ENCODE measurements around the gene IL1A.

The IL1A gene

DNA sequence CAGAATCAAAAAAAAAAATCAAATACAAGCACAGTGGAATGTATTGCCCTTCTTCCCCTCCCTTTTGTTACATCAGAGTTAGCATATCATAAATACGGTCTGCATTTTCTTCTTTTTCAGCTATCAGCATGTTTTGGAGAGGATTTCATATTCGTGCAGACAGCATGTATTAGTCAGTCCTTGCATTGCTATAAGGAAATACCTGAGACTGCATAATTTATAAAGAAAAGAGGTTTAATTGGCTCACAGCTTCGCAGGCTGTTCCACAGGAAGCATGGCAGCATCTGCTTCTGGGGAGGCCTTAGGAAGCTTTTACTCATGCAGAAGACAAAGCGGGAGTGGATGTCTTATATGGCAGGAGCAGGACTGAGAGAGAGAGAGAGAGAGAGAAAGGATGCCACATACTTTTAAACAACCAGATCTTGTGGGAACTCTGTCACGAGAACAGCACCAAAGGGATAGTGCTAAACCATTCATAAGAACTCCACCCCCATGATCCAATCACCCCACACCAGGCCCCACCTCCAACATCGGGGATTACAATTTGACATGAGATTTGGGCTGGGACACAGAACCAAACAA is 43.4 kb upstream of the IL1A start:
- Histone ChIP-seq H3K27ac (no peak overlapping the region), H3K27me3 (ENCODE audit: insufficient read depth, low read depth, severe bottlenecking) (no peaks in the 10 kb centered on the region), H3K9me3 (ENCODE audit: severe bottlenecking) (no peaks in the 10 kb centered on the region), H3K36me3 (no peaks in the 10 kb centered on the region), H3K4me3 (ENCODE audit: low read depth, low read length) (no peak overlapping the region)
- no peak for DNase-seq
- TF ChIP-seq, protein P1, sequence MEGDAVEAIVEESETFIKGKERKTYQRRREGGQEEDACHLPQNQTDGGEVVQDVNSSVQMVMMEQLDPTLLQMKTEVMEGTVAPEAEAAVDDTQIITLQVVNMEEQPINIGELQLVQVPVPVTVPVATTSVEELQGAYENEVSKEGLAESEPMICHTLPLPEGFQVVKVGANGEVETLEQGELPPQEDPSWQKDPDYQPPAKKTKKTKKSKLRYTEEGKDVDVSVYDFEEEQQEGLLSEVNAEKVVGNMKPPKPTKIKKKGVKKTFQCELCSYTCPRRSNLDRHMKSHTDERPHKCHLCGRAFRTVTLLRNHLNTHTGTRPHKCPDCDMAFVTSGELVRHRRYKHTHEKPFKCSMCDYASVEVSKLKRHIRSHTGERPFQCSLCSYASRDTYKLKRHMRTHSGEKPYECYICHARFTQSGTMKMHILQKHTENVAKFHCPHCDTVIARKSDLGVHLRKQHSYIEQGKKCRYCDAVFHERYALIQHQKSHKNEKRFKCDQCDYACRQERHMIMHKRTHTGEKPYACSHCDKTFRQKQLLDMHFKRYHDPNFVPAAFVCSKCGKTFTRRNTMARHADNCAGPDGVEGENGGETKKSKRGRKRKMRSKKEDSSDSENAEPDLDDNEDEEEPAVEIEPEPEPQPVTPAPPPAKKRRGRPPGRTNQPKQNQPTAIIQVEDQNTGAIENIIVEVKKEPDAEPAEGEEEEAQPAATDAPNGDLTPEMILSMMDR (IDR thresholded peaks at IDR 0.05; ENCODE audit: low read depth, low read length) = no peak

DNA sequence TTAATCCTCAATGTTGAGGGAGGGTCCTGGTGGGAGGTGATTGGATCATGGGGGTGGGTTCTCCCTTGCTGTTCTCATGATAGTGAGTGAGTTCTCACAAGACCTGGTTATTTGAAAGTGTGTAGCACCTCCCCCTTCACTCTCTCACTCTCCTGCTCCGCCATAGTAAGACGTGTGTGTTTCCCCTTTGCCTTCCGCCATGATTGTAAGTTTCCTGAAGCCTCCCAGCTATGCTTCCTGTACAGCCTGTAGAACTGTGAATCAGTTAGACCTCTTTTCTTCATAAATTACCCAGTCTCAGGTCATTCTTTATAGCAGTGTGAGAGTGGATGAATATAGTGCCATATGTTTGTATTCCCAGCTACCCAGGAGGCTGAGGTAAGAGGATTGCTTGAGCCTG is 42.7 kb upstream of the IL1A start:
- DNase-seq = no peak
- TF ChIP-seq, protein P1 (IDR thresholded peaks at IDR 0.05; ENCODE audit: low read depth, low read length) = no peak
- no peaks in the 10 kb centered on the region for H3K27me3 ChIP-seq (ENCODE audit: insufficient read depth, low read depth, severe bottlenecking)
- no peaks in the 10 kb centered on the region for H3K36me3 ChIP-seq
- H3K9me3 ChIP-seq (ENCODE audit: severe bottlenecking) = no peaks in the 10 kb centered on the region
- no peak overlapping the region for H3K4me3 ChIP-seq (ENCODE audit: low read depth, low read length)
- no peak overlapping the region for H3K27ac ChIP-seq

DNA sequence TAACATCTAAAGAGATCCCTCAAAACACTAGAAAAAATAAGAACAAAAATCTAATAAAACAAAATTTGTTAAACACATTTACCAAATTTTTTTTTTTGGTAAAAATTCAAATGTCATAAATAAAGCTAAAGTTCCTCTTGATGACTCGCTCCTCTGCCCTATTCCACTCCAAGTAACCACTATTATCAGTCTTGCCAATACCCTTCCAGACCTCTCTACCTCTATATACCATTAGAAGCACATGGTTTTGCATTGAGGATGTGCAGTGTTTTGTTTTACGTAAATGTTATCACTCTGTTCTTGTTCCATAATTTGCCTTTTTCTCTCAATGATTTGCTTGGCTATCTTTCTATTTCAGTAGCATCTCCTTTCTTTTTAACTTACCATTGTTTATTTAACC is 41.4 kb upstream of the IL1A start:
- H3K27me3 ChIP-seq (ENCODE audit: insufficient read depth, low read depth, severe bottlenecking) = no peaks in the 10 kb centered on the region
- no peak overlapping the region for H3K27ac ChIP-seq
- H3K36me3 ChIP-seq = no peaks in the 10 kb centered on the region
- TF ChIP-seq, protein P1 (IDR thresholded peaks at IDR 0.05; ENCODE audit: low read depth, low read length) = no peak
- no peak for DNase-seq
- no peak overlapping the region for H3K4me3 ChIP-seq (ENCODE audit: low read depth, low read length)
- H3K9me3 ChIP-seq (ENCODE audit: severe bottlenecking) = no peaks in the 10 kb centered on the region

DNA sequence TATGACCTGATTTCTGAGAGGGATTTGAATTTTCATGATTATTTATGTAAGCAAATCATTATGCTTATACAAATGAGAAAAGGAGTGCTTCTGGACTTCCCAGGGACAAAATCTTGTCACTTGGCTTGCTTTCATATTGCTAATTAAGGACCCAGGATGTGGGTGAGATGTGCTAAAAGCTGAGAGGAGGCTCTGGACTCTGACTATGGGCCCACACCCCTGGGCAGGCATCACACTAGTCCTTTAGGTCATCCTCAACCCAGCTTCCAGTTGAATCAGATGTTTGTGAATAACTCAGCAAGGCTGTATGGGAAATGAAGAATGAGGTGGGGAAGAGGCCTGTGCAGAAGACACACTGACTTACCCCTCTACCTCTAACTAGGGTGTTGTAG is 40.4 kb upstream of the IL1A start:
- TF ChIP-seq, protein P1 (IDR thresholded peaks at IDR 0.05; ENCODE audit: low read depth, low read length) = no peak
- no peak for DNase-seq

DNA sequence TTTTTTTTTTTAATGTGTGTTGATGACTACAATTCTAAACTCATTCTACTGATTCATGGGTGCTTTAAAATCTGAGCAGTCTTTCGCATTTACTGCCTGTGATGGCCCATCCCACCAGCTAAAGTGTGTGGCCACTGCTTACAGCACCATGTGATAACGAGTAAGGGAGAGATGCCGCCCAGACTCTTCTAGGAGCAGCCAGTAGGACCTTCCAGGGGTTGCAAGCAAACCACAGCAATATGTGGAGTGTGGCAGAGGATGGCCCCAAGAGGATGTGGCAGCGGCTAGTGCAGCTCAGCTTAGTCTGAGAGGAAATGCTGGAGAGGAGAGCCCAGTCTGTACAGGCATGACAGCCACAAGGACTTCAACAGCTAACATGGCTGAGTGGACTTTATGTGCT is 37.4 kb upstream of the IL1A start:
- Histone ChIP-seq H3K4me3 (ENCODE audit: low read depth, low read length) (no peak overlapping the region), H3K27ac (no peak overlapping the region), H3K36me3 (no peaks in the 10 kb centered on the region), H3K27me3 (ENCODE audit: insufficient read depth, low read depth, severe bottlenecking) (no peaks in the 10 kb centered on the region), H3K9me3 (ENCODE audit: severe bottlenecking) (no peaks in the 10 kb centered on the region)
- no peak for DNase-seq
- TF ChIP-seq, protein P1 (IDR thresholded peaks at IDR 0.05; ENCODE audit: low read depth, low read length) = no peak

More for the DNA sequence above, 40.4 kb upstream of the IL1A start:
- Histone ChIP-seq H3K4me3 (ENCODE audit: low read depth, low read length) (no peak overlapping the region), H3K9me3 (ENCODE audit: severe bottlenecking) (no peaks in the 10 kb centered on the region), H3K36me3 (no peaks in the 10 kb centered on the region), H3K27me3 (ENCODE audit: insufficient read depth, low read depth, severe bottlenecking) (no peaks in the 10 kb centered on the region), H3K27ac (no peak overlapping the region)

DNA sequence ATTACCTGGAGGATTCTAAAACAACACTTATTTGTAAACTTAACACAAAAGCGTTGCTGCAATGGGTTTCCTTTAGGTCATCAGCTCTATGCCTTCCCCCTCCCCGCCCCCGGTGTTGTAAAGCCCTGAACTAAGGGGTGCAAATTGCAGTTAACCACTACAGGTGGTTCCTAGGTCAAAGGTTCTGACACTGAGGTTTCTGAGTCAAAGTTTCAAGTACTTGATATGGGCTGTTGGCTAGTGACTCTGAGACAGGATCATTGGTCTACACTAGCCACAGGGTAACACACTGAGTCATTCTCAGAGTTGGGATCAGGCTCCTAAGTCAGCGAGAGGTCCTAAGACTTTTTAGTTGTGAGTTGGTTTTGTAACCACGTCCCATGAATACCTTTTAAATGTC is 36.8 kb upstream of the IL1A start:
- Histone ChIP-seq H3K9me3 (ENCODE audit: severe bottlenecking) (no peaks in the 10 kb centered on the region), H3K27me3 (ENCODE audit: insufficient read depth, low read depth, severe bottlenecking) (no peaks in the 10 kb centered on the region), H3K4me3 (ENCODE audit: low read depth, low read length) (no peak overlapping the region), H3K27ac (no peak overlapping the region), H3K36me3 (no peaks in the 10 kb centered on the region)
- TF ChIP-seq, protein P1 (IDR thresholded peaks at IDR 0.05; ENCODE audit: low read depth, low read length) = no peak
- no peak for DNase-seq

All from WERI-Rb-1 (cell line).